SK-N-SH (cell line): ENCODE measurements around the gene ACTN4.

Source experiments
- EZH2phosphoT487 ChIP-seq: fragments of 200-600 bp; sonication (generic); IDR thresholded peaks from 2 replicates; pipeline ENCODE4 v1.6.1; 2017; ENCODE audit warnings: low read depth, mixed run types, mild to moderate bottlenecking, antibody characterized with exemption, moderate library complexity, borderline replicate concordance
- MXI1 ChIP-seq: IDR thresholded peaks from 2 replicates; pipeline ENCODE4 v1.6.1; 2012; ENCODE audit warnings: mild to moderate bottlenecking, low read depth, low read length, improper control_type of control experiment
- POLR2AphosphoS5 ChIP-seq: IDR thresholded peaks from 2 replicates; pipeline ENCODE4 v1.6.1; 2012; ENCODE audit warnings: low read depth, low read length
- SIN3A ChIP-seq: IDR thresholded peaks from 2 replicates; pipeline ENCODE4 v1.6.1; 2012; ENCODE audit warnings: low read depth, mild to moderate bottlenecking, low read length, moderate library complexity, borderline replicate concordance
- TF ChIP-seq, protein P1 (sequence below): fragments of 200-600 bp; sonication (generic); IDR thresholded peaks from 2 replicates; pipeline ENCODE4 v1.6.1; 2017; ENCODE audit warnings: antibody characterized with exemption, mild to moderate bottlenecking, moderate library complexity
- TF ChIP-seq, protein P2 (sequence below): IDR thresholded peaks from 2 replicates; pipeline ENCODE4 v1.4.0; 2012; ENCODE audit warnings: low read depth
- TF ChIP-seq, protein P3 (sequence below): IDR thresholded peaks from 2 replicates; pipeline ENCODE4 v1.4.0; 2012; ENCODE audit warnings: low read depth, borderline replicate concordance
- TF ChIP-seq, protein P4 (sequence below): fragments of 150-350 bp; IDR thresholded peaks from 2 replicates; pipeline ENCODE4 v1.6.1; 2017; ENCODE audit warnings: antibody characterized with exemption, low read length, low read depth, borderline replicate concordance

DNA sequence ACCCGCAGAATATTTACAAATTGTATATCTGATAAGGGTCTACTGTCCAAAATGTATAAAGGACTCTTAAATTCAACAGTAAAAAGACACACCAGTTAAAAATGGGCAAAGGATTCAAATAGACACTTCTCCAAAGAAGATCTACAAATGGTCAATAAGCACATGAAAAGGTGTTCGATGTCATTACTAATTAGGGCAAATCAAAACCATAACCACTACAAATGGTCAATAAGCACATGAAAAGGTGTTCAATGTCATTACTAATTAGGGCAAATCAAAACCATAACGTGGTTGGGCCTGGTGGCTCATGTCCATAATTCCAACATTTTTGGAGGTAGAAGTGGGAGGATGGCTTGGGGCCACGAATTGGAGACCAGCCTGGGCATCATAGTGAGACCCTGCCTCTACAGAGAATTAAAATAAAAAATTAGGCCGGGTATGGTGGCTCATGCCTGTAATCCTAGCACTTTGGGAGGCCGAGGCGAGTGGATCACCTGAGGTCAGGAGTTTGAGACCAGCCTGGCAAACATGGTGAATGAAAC, 40.5 kb downstream of the ACTN4 start:
- TF ChIP-seq, protein P1, sequence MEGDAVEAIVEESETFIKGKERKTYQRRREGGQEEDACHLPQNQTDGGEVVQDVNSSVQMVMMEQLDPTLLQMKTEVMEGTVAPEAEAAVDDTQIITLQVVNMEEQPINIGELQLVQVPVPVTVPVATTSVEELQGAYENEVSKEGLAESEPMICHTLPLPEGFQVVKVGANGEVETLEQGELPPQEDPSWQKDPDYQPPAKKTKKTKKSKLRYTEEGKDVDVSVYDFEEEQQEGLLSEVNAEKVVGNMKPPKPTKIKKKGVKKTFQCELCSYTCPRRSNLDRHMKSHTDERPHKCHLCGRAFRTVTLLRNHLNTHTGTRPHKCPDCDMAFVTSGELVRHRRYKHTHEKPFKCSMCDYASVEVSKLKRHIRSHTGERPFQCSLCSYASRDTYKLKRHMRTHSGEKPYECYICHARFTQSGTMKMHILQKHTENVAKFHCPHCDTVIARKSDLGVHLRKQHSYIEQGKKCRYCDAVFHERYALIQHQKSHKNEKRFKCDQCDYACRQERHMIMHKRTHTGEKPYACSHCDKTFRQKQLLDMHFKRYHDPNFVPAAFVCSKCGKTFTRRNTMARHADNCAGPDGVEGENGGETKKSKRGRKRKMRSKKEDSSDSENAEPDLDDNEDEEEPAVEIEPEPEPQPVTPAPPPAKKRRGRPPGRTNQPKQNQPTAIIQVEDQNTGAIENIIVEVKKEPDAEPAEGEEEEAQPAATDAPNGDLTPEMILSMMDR = no peak
- TF ChIP-seq EZH2phosphoT487 = no peak
- TF ChIP-seq, protein P2, sequence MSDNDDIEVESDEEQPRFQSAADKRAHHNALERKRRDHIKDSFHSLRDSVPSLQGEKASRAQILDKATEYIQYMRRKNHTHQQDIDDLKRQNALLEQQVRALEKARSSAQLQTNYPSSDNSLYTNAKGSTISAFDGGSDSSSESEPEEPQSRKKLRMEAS = no peak
- no peak for TF ChIP-seq POLR2AphosphoS5
- TF ChIP-seq MXI1 = no peak
- TF ChIP-seq, protein P3, sequence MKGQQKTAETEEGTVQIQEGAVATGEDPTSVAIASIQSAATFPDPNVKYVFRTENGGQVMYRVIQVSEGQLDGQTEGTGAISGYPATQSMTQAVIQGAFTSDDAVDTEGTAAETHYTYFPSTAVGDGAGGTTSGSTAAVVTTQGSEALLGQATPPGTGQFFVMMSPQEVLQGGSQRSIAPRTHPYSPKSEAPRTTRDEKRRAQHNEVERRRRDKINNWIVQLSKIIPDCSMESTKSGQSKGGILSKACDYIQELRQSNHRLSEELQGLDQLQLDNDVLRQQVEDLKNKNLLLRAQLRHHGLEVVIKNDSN = no peak
- no peak for TF ChIP-seq SIN3A
- TF ChIP-seq, protein P4, sequence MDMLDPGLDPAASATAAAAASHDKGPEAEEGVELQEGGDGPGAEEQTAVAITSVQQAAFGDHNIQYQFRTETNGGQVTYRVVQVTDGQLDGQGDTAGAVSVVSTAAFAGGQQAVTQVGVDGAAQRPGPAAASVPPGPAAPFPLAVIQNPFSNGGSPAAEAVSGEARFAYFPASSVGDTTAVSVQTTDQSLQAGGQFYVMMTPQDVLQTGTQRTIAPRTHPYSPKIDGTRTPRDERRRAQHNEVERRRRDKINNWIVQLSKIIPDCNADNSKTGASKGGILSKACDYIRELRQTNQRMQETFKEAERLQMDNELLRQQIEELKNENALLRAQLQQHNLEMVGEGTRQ = no peak
